IMR-90 (cell line): ENCODE results near the gene BCHE. TPM values are rescaled to one million over a fixed set of nuclear protein-coding genes. Genes with fewer than 3 reads are reported as not detected.

Experiments
- ATAC-seq: fragments of 200-7000 bp; cut with Tn5 transposase; 2 replicates; pipeline ENCODE4 v1.9.1; 2020; ENCODE audit warnings: low read depth, mild to moderate bottlenecking, moderate library complexity
- BruUV-seq: library from RNA; stranded (reverse); fragments of 400-500 nt; replicated peaks from 2 replicates; lab custom pipeline; 2021; lab: Mats Ljungman, UMichigan
- CTCF ChIA-PET: fragments of 300-600 bp; formaldehyde crosslinking; extraction: SDS; loops from one replicate; lab custom pipeline; 2021; ENCODE audit warnings: antibody characterized with exemption; lab: Yijun Ruan, JAX
- POLR2A ChIA-PET: fragments of 300-600 bp; sonication (Branson Sonifier 250); formaldehyde crosslinking; loops from one replicate; lab custom pipeline; 2022; ENCODE audit warnings: antibody characterized with exemption; ENCODE audit not compliant: unreplicated experiment; lab: Charles Lee
- DNase-seq: peaks from one replicate; pipeline ENCODE4 v3.0.0; 2013
- H2AFZ ChIP-seq: replicated peaks from 2 replicates; pipeline ENCODE3; 2013; ENCODE audit warnings: low read length, mild to moderate bottlenecking; ENCODE audit not compliant: poor library complexity
- H2AK5ac ChIP-seq: 2 replicates; pipeline ENCODE4 v1.6.1; 2013; ENCODE audit warnings: low read depth, low read length, inconsistent platforms
- H2AK9ac ChIP-seq: replicated peaks from 2 replicates; pipeline ENCODE3; 2013; ENCODE audit warnings: mild to moderate bottlenecking, low read depth, low read length, moderate library complexity; ENCODE audit not compliant: poor library complexity
- H2BK120ac ChIP-seq: 2 replicates; pipeline ENCODE4 v1.6.1; 2013; ENCODE audit warnings: low read depth, low read length, inconsistent platforms
- H2BK15ac ChIP-seq: 3 replicates; pipeline ENCODE4 v1.6.1; 2013; ENCODE audit warnings: low read depth, low read length, inconsistent platforms
- H2BK20ac ChIP-seq: 2 replicates; pipeline ENCODE4 v1.6.1; 2013; ENCODE audit warnings: low read depth, mild to moderate bottlenecking, inconsistent platforms, low read length, moderate library complexity
- H2BK5ac ChIP-seq: 2 replicates; pipeline ENCODE4 v1.6.1; 2013; ENCODE audit warnings: mild to moderate bottlenecking, low read depth, low read length, inconsistent platforms; ENCODE audit not compliant: poor library complexity, severe bottlenecking
- H3K14ac ChIP-seq: replicated peaks from 2 replicates; pipeline ENCODE4 v1.6.1; 2013; ENCODE audit warnings: low read depth, low read length, inconsistent platforms
- H3K18ac ChIP-seq: 2 replicates; pipeline ENCODE4 v1.6.1; 2013; ENCODE audit warnings: low read depth, low read length, control low read depth
- H3K23ac ChIP-seq: 2 replicates; pipeline ENCODE4 v1.6.1; 2013; ENCODE audit warnings: low read depth, low read length, inconsistent platforms
- H3K27ac ChIP-seq: 2 replicates; pipeline ENCODE4 v1.5.1; 2013; ENCODE audit warnings: mild to moderate bottlenecking, control low read depth, low read length; ENCODE audit not compliant: insufficient read depth
- H3K27me3 ChIP-seq: 2 replicates; pipeline ENCODE4 v1.6.1; 2013; ENCODE audit warnings: low read length; ENCODE audit not compliant: control insufficient read depth, insufficient read depth
- H3K36me3 ChIP-seq: 2 replicates; pipeline ENCODE4 v1.6.1; 2013; ENCODE audit warnings: low read length, mixed read lengths; ENCODE audit not compliant: control insufficient read depth, insufficient read depth
- H3K4ac ChIP-seq: 2 replicates; pipeline ENCODE4 v1.6.1; 2013; ENCODE audit warnings: low read depth, low read length, inconsistent platforms
- H3K4me1 ChIP-seq: 2 replicates; pipeline ENCODE4 v1.6.1; 2013; ENCODE audit warnings: low read length, mixed read lengths; ENCODE audit not compliant: control insufficient read depth, insufficient read depth
- H3K4me2 ChIP-seq: 2 replicates; pipeline ENCODE4 v1.6.1; 2013; ENCODE audit warnings: low read depth, mild to moderate bottlenecking, control low read depth, low read length, moderate library complexity
- H3K4me3 ChIP-seq: 2 replicates; pipeline ENCODE4 v1.5.1; 2013; ENCODE audit warnings: low read depth, mild to moderate bottlenecking, control low read depth, low read length, moderate library complexity; ENCODE audit not compliant: insufficient read depth
- H3K56ac ChIP-seq: 2 replicates; pipeline ENCODE4 v1.6.1; 2013; ENCODE audit warnings: low read length, inconsistent platforms; ENCODE audit not compliant: insufficient read depth; ENCODE audit errors: extremely low read depth
- H3K79me1 ChIP-seq, 2 experiments: 2 replicates each; pipeline ENCODE4 v1.6.1; 2013; ENCODE audit warnings: low read length in 2 of 2, inconsistent platforms in 1 of 2, low read depth in 1 of 2
- H3K9ac ChIP-seq: 2 replicates; pipeline ENCODE4 v1.6.1; 2013; ENCODE audit warnings: low read depth, low read length, control low read depth
- H3K9me1 ChIP-seq: 2 replicates; pipeline ENCODE4 v1.6.1; 2013; ENCODE audit warnings: low read length, inconsistent platforms; ENCODE audit not compliant: insufficient read depth
- H3K9me3 ChIP-seq: 2 replicates; pipeline ENCODE4 v1.6.1; 2013; ENCODE audit warnings: low read length; ENCODE audit not compliant: control insufficient read depth, insufficient read depth
- H4K20me1 ChIP-seq: 2 replicates; pipeline ENCODE4 v1.6.1; 2013; ENCODE audit warnings: low read length, inconsistent platforms; ENCODE audit not compliant: insufficient read depth
- H4K5ac ChIP-seq: 2 replicates; pipeline ENCODE4 v1.6.1; 2013; ENCODE audit warnings: mild to moderate bottlenecking, low read depth, low read length, control low read depth
- H4K8ac ChIP-seq, 2 experiments: 2 replicates each; pipeline ENCODE4 v1.6.1; 2013; ENCODE audit warnings: low read depth in 2 of 2, low read length in 2 of 2, control low read depth in 1 of 2, inconsistent platforms in 1 of 2
- H4K91ac ChIP-seq: 2 replicates; pipeline ENCODE4 v1.6.1; 2013; ENCODE audit warnings: low read depth, low read length, inconsistent platforms; ENCODE audit not compliant: insufficient read depth
- BHLHE40 ChIP-seq: fragments of 150-350 bp; IDR thresholded peaks from 2 replicates; pipeline ENCODE4 v1.6.1; 2016; ENCODE audit warnings: mild to moderate bottlenecking, low read depth, low read length
- CEBPB ChIP-seq: IDR thresholded peaks from 2 replicates; pipeline ENCODE4 v1.6.1; 2012; ENCODE audit warnings: low read depth, low read length, improper control_type of control experiment
- CHD1 ChIP-seq: IDR thresholded peaks from 2 replicates; pipeline ENCODE4 v1.6.1; 2012; ENCODE audit warnings: low read depth, low read length, improper control_type of control experiment
- CTCF ChIP-seq: conservative IDR thresholded peaks from 2 replicates; pipeline ENCODE4 v1.5.1; 2012; ENCODE audit warnings: mild to moderate bottlenecking, low read depth, low read length, improper control_type of control experiment
- FOS ChIP-seq: fragments of 150-350 bp; IDR thresholded peaks from 2 replicates; pipeline ENCODE4 v1.6.1; 2016; ENCODE audit warnings: low read depth, low read length
- MAFK ChIP-seq: IDR thresholded peaks from 2 replicates; pipeline ENCODE4 v1.6.1; 2012; ENCODE audit warnings: low read depth, low read length, improper control_type of control experiment
- MAZ ChIP-seq: IDR thresholded peaks from 2 replicates; pipeline ENCODE4 v1.6.1; 2012; ENCODE audit warnings: low read depth, mild to moderate bottlenecking, low read length, improper control_type of control experiment, moderate library complexity, borderline replicate concordance
- MXI1 ChIP-seq: IDR thresholded peaks from 2 replicates; pipeline ENCODE4 v1.6.1; 2012; ENCODE audit warnings: low read depth, mild to moderate bottlenecking, low read length, moderate library complexity, borderline replicate concordance
- NFE2L2 ChIP-seq: fragments of 150-350 bp; IDR thresholded peaks from 2 replicates; pipeline ENCODE4 v1.6.1; 2016; ENCODE audit warnings: low read depth, mild to moderate bottlenecking, low read length
- POLR2A ChIP-seq: IDR thresholded peaks from 2 replicates; pipeline ENCODE4 v1.6.1; 2012; ENCODE audit warnings: mild to moderate bottlenecking, low read depth, low read length
- RAD21 ChIP-seq: IDR thresholded peaks from 2 replicates; pipeline ENCODE4 v1.6.1; 2012; ENCODE audit warnings: low read length, improper control_type of control experiment
- RCOR1 ChIP-seq: IDR thresholded peaks from 2 replicates; pipeline ENCODE4 v1.6.1; 2012; ENCODE audit warnings: mild to moderate bottlenecking, low read length, improper control_type of control experiment; ENCODE audit not compliant: insufficient replicate concordance
- RFX5 ChIP-seq: IDR thresholded peaks from 2 replicates; pipeline ENCODE4 v1.8.0; 2012; ENCODE audit warnings: low read depth, mild to moderate bottlenecking, low read length, moderate library complexity
- SMC3 ChIP-seq: fragments of 150-350 bp; IDR thresholded peaks from 2 replicates; pipeline ENCODE4 v1.6.1; 2016; ENCODE audit warnings: low read depth, mild to moderate bottlenecking, antibody characterized with exemption, low read length, moderate library complexity
- WGBS, 2 experiments: methylation state at CpG; one replicate each; pipeline versions ENCODE4 v1.1.5 to v1.1.7; 2013; ENCODE audit warnings: missing lambda C conversion rate in 2 of 2; ENCODE audit not compliant: insufficient read length in 1 of 2; ENCODE audit errors: extremely low coverage in 2 of 2; 5-methylcytosine and 5-hydroxymethylcytosine counted together
- dilution Hi-C: fragments of 300-500 bp; cut with HindIII; formaldehyde crosslinking; loops from one replicate; pipeline ENCODE4 v1.14.3; 2018; ENCODE audit warnings: low sequenced_read_pairs; ENCODE audit not compliant: unreplicated experiment
- in situ Hi-C: fragments of 300-500 bp; cut with MboI; formaldehyde crosslinking; loops from 3 replicates; pipeline ENCODE4 v1.14.3; 2019; ENCODE audit warnings: low sequenced_read_pairs, inconsistent platforms, mixed read lengths
- intact Hi-C: fragments of 100-400 bp; cut with micrococcal nuclease; formaldehyde crosslinking; loops from 2 replicates; pipeline ENCODE4 v1.10.0; 2022
- polyA plus RNA-seq, 3 experiments: library from polyadenylated mRNA; depleted of rRNA; stranded (reverse); fragments of >200 nt; gene quantifications; 2 replicates each; pipeline ENCODE4 v1.2.3, GENCODE V29; 2012; ENCODE audit warnings: low replicate concordance in 1 of 3
- total RNA-seq: library from RNA; depleted of rRNA; stranded (reverse); fragments of >200 nt; gene quantifications from 2 replicates; pipeline ENCODE4 v1.2.3, GENCODE V29; 2012
- TF ChIP-seq, protein P1 (sequence below): fragments of 150-350 bp; IDR thresholded peaks from 2 replicates; pipeline ENCODE4 v1.6.1; 2017; ENCODE audit warnings: mild to moderate bottlenecking, antibody characterized with exemption, low read length, low read depth
- TF ChIP-seq, protein P2 (sequence below): fragments of 150-350 bp; IDR thresholded peaks from 2 replicates; pipeline ENCODE4 v1.6.1; 2016; ENCODE audit warnings: low read depth, mild to moderate bottlenecking, low read length, moderate library complexity, borderline replicate concordance

BCHE gene
- total and polyA plus RNA-seq, 2 of the 4 experiments (the other 2 are of a cell fraction): 1.5 to 1.6 TPM

DNA sequence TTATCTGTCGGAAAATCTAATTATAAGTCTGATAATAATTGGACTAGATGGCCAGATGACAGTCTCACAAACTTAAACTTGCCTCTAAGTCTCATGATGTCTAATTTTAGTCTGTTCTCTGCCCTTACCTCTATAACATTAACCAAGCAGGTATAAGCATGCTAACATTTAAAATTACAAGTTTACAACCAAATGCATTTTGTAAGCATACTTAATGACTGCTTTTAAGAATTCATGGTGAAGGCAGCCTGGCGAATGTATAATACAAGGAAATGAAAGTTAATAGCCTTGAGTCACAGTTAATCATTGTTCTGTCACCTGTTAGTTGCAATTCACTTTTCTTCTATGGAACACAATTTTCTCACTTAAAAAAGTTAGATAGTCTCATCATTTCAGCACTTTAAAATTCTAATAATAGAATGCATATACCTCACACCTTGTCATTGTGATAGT is 16.5 kb downstream of the BCHE start:
- WGBS, 2 experiments: no CpG with 5 or more reads among the region's 2 CpGs
- dilution Hi-C loops: no loop called here

More for the DNA sequence above, 16.5 kb downstream of the BCHE start:
- CTCF ChIA-PET: no interaction called here
- no peak overlapping the region for H2BK15ac ChIP-seq
- no peak overlapping the region for H4K8ac ChIP-seq
- no peaks in the 10 kb centered on the region for H3K27me3 ChIP-seq
- no peaks in the 10 kb centered on the region for H3K9me3 ChIP-seq
- no peak overlapping the region for H2BK20ac ChIP-seq
- H3K9ac ChIP-seq: no peak overlapping the region
- POLR2A ChIA-PET: no interaction called here
- H3K4me2 ChIP-seq: no peak overlapping the region
- no peak overlapping the region for H2BK5ac ChIP-seq
- no peak overlapping the region for H3K4ac ChIP-seq
- in situ Hi-C loops (no loop called here), intact Hi-C loops (no loop called here)
- no TSS peak for BruUV-seq
- no peaks in the 10 kb centered on the region for H4K20me1 ChIP-seq
- H2BK120ac ChIP-seq: no peak overlapping the region
- no peak overlapping the region for H4K91ac ChIP-seq
- no peak overlapping the region for H3K27ac ChIP-seq
- no peak overlapping the region for H2AK5ac ChIP-seq
- ATAC-seq (no peak), DNase-seq (no peak)
- H3K23ac ChIP-seq: no peak overlapping the region
- no peak for TF ChIP-seq CEBPB
- TF ChIP-seq MXI1: no peak
- TF ChIP-seq, protein P1, sequence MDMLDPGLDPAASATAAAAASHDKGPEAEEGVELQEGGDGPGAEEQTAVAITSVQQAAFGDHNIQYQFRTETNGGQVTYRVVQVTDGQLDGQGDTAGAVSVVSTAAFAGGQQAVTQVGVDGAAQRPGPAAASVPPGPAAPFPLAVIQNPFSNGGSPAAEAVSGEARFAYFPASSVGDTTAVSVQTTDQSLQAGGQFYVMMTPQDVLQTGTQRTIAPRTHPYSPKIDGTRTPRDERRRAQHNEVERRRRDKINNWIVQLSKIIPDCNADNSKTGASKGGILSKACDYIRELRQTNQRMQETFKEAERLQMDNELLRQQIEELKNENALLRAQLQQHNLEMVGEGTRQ: no peak
- TF ChIP-seq FOS: no peak
- no peak for TF ChIP-seq RFX5
- no peak for TF ChIP-seq RCOR1
- TF ChIP-seq, protein P2, sequence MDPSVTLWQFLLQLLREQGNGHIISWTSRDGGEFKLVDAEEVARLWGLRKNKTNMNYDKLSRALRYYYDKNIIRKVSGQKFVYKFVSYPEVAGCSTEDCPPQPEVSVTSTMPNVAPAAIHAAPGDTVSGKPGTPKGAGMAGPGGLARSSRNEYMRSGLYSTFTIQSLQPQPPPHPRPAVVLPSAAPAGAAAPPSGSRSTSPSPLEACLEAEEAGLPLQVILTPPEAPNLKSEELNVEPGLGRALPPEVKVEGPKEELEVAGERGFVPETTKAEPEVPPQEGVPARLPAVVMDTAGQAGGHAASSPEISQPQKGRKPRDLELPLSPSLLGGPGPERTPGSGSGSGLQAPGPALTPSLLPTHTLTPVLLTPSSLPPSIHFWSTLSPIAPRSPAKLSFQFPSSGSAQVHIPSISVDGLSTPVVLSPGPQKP: no peak
- TF ChIP-seq BHLHE40: no peak
- TF ChIP-seq MAZ: no peak
- TF ChIP-seq CTCF: no peak
- no peak for TF ChIP-seq MAFK
- TF ChIP-seq NFE2L2: no peak
- no peak for TF ChIP-seq RAD21
- TF ChIP-seq POLR2A: no peak
- TF ChIP-seq CHD1: no peak
- no peak for TF ChIP-seq SMC3
- H3K18ac ChIP-seq: no peak overlapping the region
- H2AK9ac ChIP-seq: no peak overlapping the region
- H3K79me1 ChIP-seq: no peaks in the 10 kb centered on the region
- H3K36me3 ChIP-seq: no peaks in the 10 kb centered on the region
- H2AFZ ChIP-seq: no peak overlapping the region
- H3K4me3 ChIP-seq: no peak overlapping the region
- H3K4me1 ChIP-seq: no peaks in the 10 kb centered on the region
- no peak overlapping the region for H4K5ac ChIP-seq
- no peak overlapping the region for H3K14ac ChIP-seq
- H3K56ac ChIP-seq: no peak overlapping the region
- no peaks in the 10 kb centered on the region for H3K9me1 ChIP-seq
